HG03565 (cell line): ENCODE results near the gene ETS2.

ENCODE experiments used
- ATAC-seq: cut with Tn5 transposase; IDR thresholded peaks from one replicate; pipeline ENCODE4 v1.9.1; 2021; ENCODE audit warnings: mild to moderate bottlenecking, moderate library complexity; ENCODE audit not compliant: unreplicated experiment

ETS2 gene

GRCh38 chr21:38857152-38857825, 51.6 kb downstream of the ETS2 start:
- no peak for ATAC-seq

- no peak for ATAC-seq
Observed at GRCh38 chr21:38858026-38858811, 52.5 kb downstream of the ETS2 start.

GRCh38 chr21:38858812-38859205, 53.1 kb downstream of the ETS2 start:
- ATAC-seq: no peak

GRCh38 chr21:38859852-38860251, 54.1 kb downstream of the ETS2 start:
- ATAC-seq: no peak

GRCh38 chr21:38861056-38861455, 55.3 kb downstream of the ETS2 start:
- no peak for ATAC-seq

- ATAC-seq: peak; percentile 90
Observed at GRCh38 chr21:38861989-38862683, 56.4 kb downstream of the ETS2 start.

- ATAC-seq: no peak
Observed at GRCh38 chr21:38863291-38863690, 57.6 kb downstream of the ETS2 start.

GRCh38 chr21:38863843-38864363, 58.2 kb downstream of the ETS2 start:
- ATAC-seq: no peak

GRCh38 chr21:38864964-38865363, 59.2 kb downstream of the ETS2 start:
- no peak for ATAC-seq

GRCh38 chr21:38869196-38869595, 63.5 kb downstream of the ETS2 start:
- ATAC-seq: no peak

- ATAC-seq: no peak
Observed at GRCh38 chr21:38869946-38870345, 64.2 kb downstream of the ETS2 start.
